Chondrocyte (in vitro differentiated cells): Measurements from ENCODE around the gene SCUBE3. TPM values are rescaled to one million over a fixed set of nuclear protein-coding genes. Genes with fewer than 3 reads are reported as not detected.

ENCODE experiments used
- DNase-seq: peaks from one replicate; pipeline ENCODE4 v3.0.0; 2021; ENCODE audit warnings: mixed read lengths, low spot score
- H3K27ac Mint-ChIP-seq: one replicate; pipeline ENCODE4 v1.8.0; 2021; ENCODE audit warnings: mild to moderate bottlenecking, moderate library complexity, mixed read lengths; ENCODE audit not compliant: unreplicated experiment
- H3K27me3 Mint-ChIP-seq: 2 replicates; pipeline ENCODE4 v1.8.0; 2021; ENCODE audit warnings: low read depth, mixed read lengths
- H3K36me3 Mint-ChIP-seq: 2 replicates; pipeline ENCODE4 v1.8.0; 2021; ENCODE audit warnings: low read depth, mixed read lengths
- H3K4me1 Mint-ChIP-seq: 2 replicates; pipeline ENCODE4 v1.8.0; 2021; ENCODE audit warnings: low read depth, mild to moderate bottlenecking, mixed read lengths
- H3K4me3 Mint-ChIP-seq: one replicate; pipeline ENCODE4 v1.8.0; 2021; ENCODE audit warnings: mild to moderate bottlenecking, moderate library complexity, mixed read lengths; ENCODE audit not compliant: unreplicated experiment
- H3K9me3 Mint-ChIP-seq: 2 replicates; pipeline ENCODE4 v1.8.0; 2021; ENCODE audit warnings: low read depth, mixed read lengths
- total RNA-seq: library from RNA; stranded (reverse); gene quantifications from 3 replicates; pipeline ENCODE4 v1.2.1, GENCODE V29; 2021
- TF ChIP-seq, protein P1 (sequence below): fragments of 200-600 bp; sonication (generic); IDR thresholded peaks from 2 replicates; pipeline ENCODE4 v1.5.0; 2021; ENCODE audit warnings: antibody characterized with exemption, mild to moderate bottlenecking, moderate library complexity

The SCUBE3 gene
- total RNA-seq, 1 donor from 2014 or later: 96.6 TPM

DNA sequence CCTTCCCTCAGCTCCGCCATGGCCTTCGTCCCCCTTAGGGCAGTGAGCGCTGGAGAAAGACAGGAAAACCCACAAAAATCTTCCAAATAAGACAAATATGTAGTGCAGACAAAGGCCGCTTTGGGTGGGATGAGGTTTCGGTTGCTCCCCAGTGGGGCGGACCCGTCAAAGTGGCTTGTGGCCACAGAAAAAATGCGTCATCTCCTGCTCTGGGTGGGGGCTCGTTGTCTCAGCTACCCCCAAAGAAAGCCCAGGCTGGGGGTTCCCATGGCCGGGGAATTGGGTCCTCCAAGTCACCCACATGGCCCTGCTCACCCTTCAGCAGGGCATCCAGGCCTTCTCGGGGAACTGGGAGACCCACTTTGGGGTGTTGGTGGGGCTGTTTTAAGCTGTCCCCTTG, 21.9 kb upstream of the SCUBE3 start:
- Mint-ChIP-seq H3K27ac (no peak overlapping the region), H3K9me3 (no peaks in the 10 kb centered on the region), H3K36me3 (peaks cover under 1% of the 10 kb centered on the region), H3K27me3 (no peaks in the 10 kb centered on the region), H3K4me3 (no peak overlapping the region), H3K4me1 (peaks cover under 1% of the 10 kb centered on the region)
- no peak for DNase-seq
- TF ChIP-seq, protein P1, sequence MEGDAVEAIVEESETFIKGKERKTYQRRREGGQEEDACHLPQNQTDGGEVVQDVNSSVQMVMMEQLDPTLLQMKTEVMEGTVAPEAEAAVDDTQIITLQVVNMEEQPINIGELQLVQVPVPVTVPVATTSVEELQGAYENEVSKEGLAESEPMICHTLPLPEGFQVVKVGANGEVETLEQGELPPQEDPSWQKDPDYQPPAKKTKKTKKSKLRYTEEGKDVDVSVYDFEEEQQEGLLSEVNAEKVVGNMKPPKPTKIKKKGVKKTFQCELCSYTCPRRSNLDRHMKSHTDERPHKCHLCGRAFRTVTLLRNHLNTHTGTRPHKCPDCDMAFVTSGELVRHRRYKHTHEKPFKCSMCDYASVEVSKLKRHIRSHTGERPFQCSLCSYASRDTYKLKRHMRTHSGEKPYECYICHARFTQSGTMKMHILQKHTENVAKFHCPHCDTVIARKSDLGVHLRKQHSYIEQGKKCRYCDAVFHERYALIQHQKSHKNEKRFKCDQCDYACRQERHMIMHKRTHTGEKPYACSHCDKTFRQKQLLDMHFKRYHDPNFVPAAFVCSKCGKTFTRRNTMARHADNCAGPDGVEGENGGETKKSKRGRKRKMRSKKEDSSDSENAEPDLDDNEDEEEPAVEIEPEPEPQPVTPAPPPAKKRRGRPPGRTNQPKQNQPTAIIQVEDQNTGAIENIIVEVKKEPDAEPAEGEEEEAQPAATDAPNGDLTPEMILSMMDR: no peak

GRCh38 chr6:35192301-35192860, 21.4 kb upstream of the SCUBE3 start:
- Mint-ChIP-seq H3K27me3 (no peaks in the 10 kb centered on the region), H3K4me1 (peaks cover 5% of the 10 kb centered on the region), H3K9me3 (no peaks in the 10 kb centered on the region), H3K4me3 (no peak overlapping the region), H3K36me3 (peaks cover 4% of the 10 kb centered on the region), H3K27ac (no peak overlapping the region)
- DNase-seq: no peak
- TF ChIP-seq, protein P1: no peak

DNA sequence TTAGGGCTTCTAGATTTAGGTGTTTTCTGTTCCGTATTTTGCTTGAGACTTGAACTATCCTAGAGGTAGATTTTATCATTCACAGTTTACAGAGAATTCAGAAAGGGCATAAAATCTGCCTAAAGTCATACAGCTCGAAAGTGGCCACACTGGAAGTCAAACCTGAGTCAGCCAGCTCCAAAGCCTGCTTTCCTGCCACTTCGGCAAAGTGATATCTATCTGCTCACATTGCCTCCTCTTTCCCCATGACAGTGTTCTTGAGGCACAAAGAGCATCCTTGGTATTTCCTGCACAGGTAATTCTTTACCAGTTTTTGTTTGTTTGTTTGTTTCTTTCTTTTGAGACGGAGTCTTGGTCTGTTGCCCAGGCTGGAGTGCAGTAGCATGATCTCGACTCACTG, 19.4 kb upstream of the SCUBE3 start:
- H3K4me3 Mint-ChIP-seq: no peak overlapping the region
- H3K4me1 Mint-ChIP-seq: peaks cover 7% of the 10 kb centered on the region
- H3K36me3 Mint-ChIP-seq: peaks cover 5% of the 10 kb centered on the region
- no peak for DNase-seq
- TF ChIP-seq, protein P1: no peak
- no peaks in the 10 kb centered on the region for H3K27me3 Mint-ChIP-seq
- no peaks in the 10 kb centered on the region for H3K9me3 Mint-ChIP-seq
- no peak overlapping the region for H3K27ac Mint-ChIP-seq

DNA sequence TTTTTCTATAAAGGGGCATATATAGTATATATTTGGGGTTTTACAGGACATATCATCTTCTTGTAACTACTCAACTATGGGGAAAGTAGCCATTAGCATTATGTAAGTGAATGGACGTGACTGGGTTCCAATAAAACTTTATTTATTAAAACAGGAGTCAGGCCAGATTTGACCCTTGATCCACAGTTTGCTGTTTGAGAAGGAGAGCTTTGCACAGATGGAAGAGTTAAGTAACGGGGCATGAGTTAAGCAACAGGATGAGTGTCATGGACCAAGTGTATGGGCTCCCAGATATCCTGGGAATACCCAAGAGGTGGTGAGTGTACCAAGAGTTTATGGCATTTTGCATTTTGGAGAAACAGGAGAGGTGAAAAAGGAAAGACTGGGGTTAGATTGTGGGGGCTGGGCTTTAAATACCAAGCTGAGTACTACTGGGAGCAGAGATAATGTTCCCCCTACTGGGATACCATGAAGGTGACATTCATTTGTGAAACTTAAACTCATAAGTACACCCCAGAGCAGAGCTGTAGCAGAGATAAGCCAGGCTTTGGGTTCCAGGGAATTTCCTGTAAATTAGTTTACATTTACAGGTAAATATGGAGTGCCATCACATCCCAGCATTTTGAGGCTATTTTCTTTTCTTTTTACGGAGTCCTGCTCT, 18.5 kb upstream of the SCUBE3 start:
- TF ChIP-seq, protein P1: no peak
- DNase-seq: no peak
- Mint-ChIP-seq H3K4me1 (peaks cover 7% of the 10 kb centered on the region), H3K27ac (no peak overlapping the region), H3K36me3 (peaks cover 5% of the 10 kb centered on the region), H3K9me3 (no peaks in the 10 kb centered on the region), H3K4me3 (no peak overlapping the region), H3K27me3 (no peaks in the 10 kb centered on the region)

GRCh38 chr6:35197196-35197595, 16.6 kb upstream of the SCUBE3 start:
- H3K36me3 Mint-ChIP-seq: peaks cover 5% of the 10 kb centered on the region
- TF ChIP-seq, protein P1: no peak
- H3K4me1 Mint-ChIP-seq: peaks cover 7% of the 10 kb centered on the region
- H3K27ac Mint-ChIP-seq: no peak overlapping the region
- no peaks in the 10 kb centered on the region for H3K27me3 Mint-ChIP-seq
- DNase-seq: no peak
- no peak overlapping the region for H3K4me3 Mint-ChIP-seq
- no peaks in the 10 kb centered on the region for H3K9me3 Mint-ChIP-seq
